NOMO-1 treated with dmso at 0.1 percent for 144 hours (cell line): ENCODE measurements around the gene TNP1.

Experiments
- DNase-seq: peaks from one replicate; lab custom pipeline; 2025; ENCODE audit not compliant: unreplicated experiment; lab: John Stamatoyannopoulos, UW

TNP1 gene

DNA sequence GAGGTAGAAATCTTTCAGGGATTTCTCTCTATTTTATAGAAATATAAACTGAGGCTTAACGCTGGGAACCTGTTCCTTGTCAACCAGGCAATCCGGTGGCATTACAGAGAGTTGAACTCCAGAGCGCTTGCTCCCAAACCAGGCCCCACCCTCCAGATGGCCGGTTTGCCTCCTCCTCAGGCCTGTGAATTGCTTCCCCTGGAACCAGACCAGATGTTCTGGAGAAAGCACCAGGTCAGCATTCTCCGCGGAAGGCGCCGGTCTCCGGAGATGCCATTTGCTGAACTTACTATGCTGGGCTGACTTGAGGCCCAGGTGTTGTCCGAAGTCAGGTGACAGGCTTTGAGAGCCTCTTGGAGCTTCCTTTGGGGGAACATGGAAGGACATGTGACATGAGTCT lies 17.2 kb downstream of the TNP1 start:
- no peak for DNase-seq

DNA sequence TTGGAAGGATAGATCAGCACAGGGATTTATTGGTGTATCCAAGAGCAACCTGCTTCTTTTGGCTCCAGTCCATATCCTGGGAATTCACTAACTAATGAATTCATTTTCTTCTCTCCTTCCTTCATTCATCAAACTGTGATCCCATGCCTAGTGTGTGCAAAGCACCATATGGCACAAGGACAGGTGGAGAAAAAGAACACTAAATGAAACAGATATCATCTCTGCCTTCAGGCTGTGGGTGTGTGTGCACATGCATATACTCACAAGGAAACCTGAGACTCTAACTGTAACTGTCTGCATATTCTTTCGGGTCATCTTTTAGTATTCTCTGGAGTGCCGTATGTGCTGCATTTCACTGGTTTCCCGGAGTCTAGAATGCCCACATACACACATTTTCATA lies 20.2 kb downstream of the TNP1 start:
- no peak for DNase-seq

- no peak for DNase-seq
Observed at GRCh38 chr2:216838151-216838550, 21.7 kb downstream of the TNP1 start.

GRCh38 chr2:216837740-216838139 lies 22.1 kb downstream of the TNP1 start:
- peak; percentile 8 for DNase-seq

GRCh38 chr2:216833061-216833460 lies 26.8 kb downstream of the TNP1 start:
- DNase-seq: no peak

DNA sequence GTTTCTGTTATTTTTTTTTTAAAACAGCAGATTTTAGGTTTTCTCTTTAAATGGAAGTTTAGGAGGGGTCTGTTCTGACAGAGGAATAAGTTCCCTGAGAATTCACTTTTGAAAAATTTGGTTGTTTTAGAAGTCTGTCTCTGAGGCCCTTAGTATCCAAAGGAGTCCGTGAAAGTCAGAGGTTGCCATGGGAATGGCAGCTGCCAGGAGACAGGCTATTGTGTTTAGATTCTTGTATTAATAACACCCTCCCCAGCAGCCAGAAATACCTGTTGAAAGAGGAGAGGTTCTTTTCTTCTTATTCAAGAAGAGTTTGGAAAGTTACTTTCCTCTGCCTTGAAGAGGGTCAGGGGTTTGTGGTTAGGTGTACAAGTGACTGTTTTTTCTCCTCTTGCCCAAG lies 29.5 kb downstream of the TNP1 start:
- no peak for DNase-seq

- no peak for DNase-seq
Observed at GRCh38 chr2:216829533-216829932, 30.3 kb downstream of the TNP1 start.

- DNase-seq: no peak
Observed at GRCh38 chr2:216827073-216827720, 32.7 kb downstream of the TNP1 start.

- DNase-seq: no peak
Observed at GRCh38 chr2:216822470-216822869, 37.4 kb downstream of the TNP1 start.

- no peak for DNase-seq
Observed at GRCh38 chr2:216820709-216821108, 39.2 kb downstream of the TNP1 start.

- DNase-seq: no peak
Observed at GRCh38 chr2:216819766-216820165, 40.1 kb downstream of the TNP1 start.

DNA sequence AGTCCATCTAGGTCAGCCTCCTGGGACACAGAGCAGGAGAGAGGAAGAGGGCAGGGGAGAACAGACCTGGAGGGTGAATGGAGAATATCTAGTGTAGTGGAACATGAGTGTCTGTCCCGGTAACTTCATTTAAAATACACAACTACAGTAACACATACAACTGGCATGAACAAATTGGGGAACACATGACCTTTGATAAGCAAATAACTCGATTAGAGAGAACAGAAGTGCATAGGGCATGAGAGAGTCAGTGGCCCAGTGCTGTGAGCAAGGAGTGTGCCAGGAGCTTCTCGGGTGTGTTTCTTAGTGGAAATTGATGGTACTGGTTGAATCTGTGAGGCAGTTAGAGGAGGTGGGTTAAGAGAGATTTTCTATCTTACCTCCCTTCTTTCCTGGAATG lies 40.8 kb downstream of the TNP1 start:
- DNase-seq: no peak

GRCh38 chr2:216810399-216811160 lies 49.3 kb downstream of the TNP1 start:
- DNase-seq: no peak
